HepG2 (cell line): ENCODE data around the gene MIB2. TPM values are rescaled to one million over a fixed set of nuclear protein-coding genes. Genes with fewer than 3 reads are reported as not detected.
"Not testable (repeated sequence)": the region's sequence is repeated elsewhere in the genome, so short reads cannot be mapped to it uniquely, and the experiment has no call there.

Experiments
- CTCF ChIP-seq: sonication (generic); formaldehyde crosslinking; IDR thresholded peaks from 2 replicates; pipeline ENCODE4 v1.5.0; 2020; ENCODE audit warnings: mild to moderate bottlenecking, missing genetic modification reagents, moderate library complexity
- ELF1 ChIP-seq: sonication (generic); formaldehyde crosslinking; IDR thresholded peaks from 2 replicates; pipeline ENCODE4 v1.4.0; 2020; ENCODE audit warnings: missing genetic modification reagents
- HDAC2 ChIP-seq: sonication (generic); formaldehyde crosslinking; IDR thresholded peaks from 2 replicates; pipeline ENCODE4 v1.4.0; 2020; ENCODE audit warnings: missing genetic modification reagents
- HNF4G ChIP-seq, 2 experiments: sonication (generic) in 1 of 2; formaldehyde crosslinking in 1 of 2; IDR thresholded peaks; 2 replicates each; pipeline versions ENCODE4 v1.4.0 to v1.6.1; 2011 to 2020; ENCODE audit warnings: borderline replicate concordance in 2 of 2, low read depth in 2 of 2, mild to moderate bottlenecking in 2 of 2, low read length in 1 of 2, missing genetic modification reagents in 1 of 2, moderate library complexity in 1 of 2
- HOXA3 ChIP-seq: sonication (generic); formaldehyde crosslinking; IDR thresholded peaks from 2 replicates; pipeline ENCODE4 v1.5.0; 2020; ENCODE audit warnings: missing genetic modification reagents
- NFYB ChIP-seq: sonication (generic); formaldehyde crosslinking; IDR thresholded peaks from 2 replicates; pipeline ENCODE4 v1.4.0; 2020; ENCODE audit warnings: missing genetic modification reagents
- RXRA ChIP-seq: sonication (generic); formaldehyde crosslinking; IDR thresholded peaks from 2 replicates; pipeline ENCODE4 v1.5.1; 2020; ENCODE audit warnings: missing genetic modification reagents
- TAF1 ChIP-seq: sonication (generic); formaldehyde crosslinking; IDR thresholded peaks from 2 replicates; pipeline ENCODE4 v1.4.0; 2020; ENCODE audit warnings: missing genetic modification reagents
- YEATS2 ChIP-seq: sonication (generic); formaldehyde crosslinking; IDR thresholded peaks from 2 replicates; pipeline ENCODE4 v1.4.0; 2020; ENCODE audit warnings: missing genetic modification reagents, borderline replicate concordance
- ZBTB40 ChIP-seq, 2 experiments: fragments of 450-650 bp in 1 of 2; sonication (generic) in 1 of 2; formaldehyde crosslinking in 1 of 2; IDR thresholded peaks; 2 replicates each; pipeline versions ENCODE4 v1.6.1 to v1.8.0; 2016 to 2022; ENCODE audit warnings: antibody characterized with exemption in 1 of 2, mild to moderate bottlenecking in 1 of 2, missing genetic modification reagents in 1 of 2
- polyA plus RNA-seq, 8 experiments: library from polyadenylated mRNA; depleted of rRNA in 3 of 8; stranded (reverse) in 7 of 8; unstranded in 1 of 8; fragments of >200 nt; fragmentation: Illumina TruSeq in 4 of 8; extraction: Trizol in 4 of 8; gene quantifications; 2 replicates each; pipeline versions ENCODE4 v1.2.1 to v1.2.3, GENCODE V29; 2011 to 2016; ENCODE audit warnings: low read depth in 4 of 8, missing spikeins in 1 of 8, mixed read lengths in 1 of 8; ENCODE audit not compliant: insufficient read depth in 1 of 8
- total RNA-seq, 5 experiments: library from RNA; depleted of rRNA; stranded (reverse); fragments of >200 nt; fragmentation: Illumina TruSeq; extraction: Trizol; gene quantifications; 2 replicates each; pipeline ENCODE4 v1.2.3, GENCODE V29; 2016; ENCODE audit warnings: low read depth in 1 of 5
- TF ChIP-seq, protein P1 (sequence below): sonication (generic); formaldehyde crosslinking; IDR thresholded peaks from 2 replicates; pipeline ENCODE4 v1.5.0; 2020; ENCODE audit warnings: mild to moderate bottlenecking, missing genetic modification reagents, borderline replicate concordance

Gene MIB2
- total and polyA plus RNA-seq, 2 of the 13 experiments (the other 11 are each of a cell fraction or from before 2014, with no cell fraction given) = 19.9 to 30.4 TPM

GRCh38 chr1:1658583-1659549 is 43.6 kb downstream of the MIB2 start, which contains the start of gene CDK11B (continued):
- TF ChIP-seq, protein P1, sequence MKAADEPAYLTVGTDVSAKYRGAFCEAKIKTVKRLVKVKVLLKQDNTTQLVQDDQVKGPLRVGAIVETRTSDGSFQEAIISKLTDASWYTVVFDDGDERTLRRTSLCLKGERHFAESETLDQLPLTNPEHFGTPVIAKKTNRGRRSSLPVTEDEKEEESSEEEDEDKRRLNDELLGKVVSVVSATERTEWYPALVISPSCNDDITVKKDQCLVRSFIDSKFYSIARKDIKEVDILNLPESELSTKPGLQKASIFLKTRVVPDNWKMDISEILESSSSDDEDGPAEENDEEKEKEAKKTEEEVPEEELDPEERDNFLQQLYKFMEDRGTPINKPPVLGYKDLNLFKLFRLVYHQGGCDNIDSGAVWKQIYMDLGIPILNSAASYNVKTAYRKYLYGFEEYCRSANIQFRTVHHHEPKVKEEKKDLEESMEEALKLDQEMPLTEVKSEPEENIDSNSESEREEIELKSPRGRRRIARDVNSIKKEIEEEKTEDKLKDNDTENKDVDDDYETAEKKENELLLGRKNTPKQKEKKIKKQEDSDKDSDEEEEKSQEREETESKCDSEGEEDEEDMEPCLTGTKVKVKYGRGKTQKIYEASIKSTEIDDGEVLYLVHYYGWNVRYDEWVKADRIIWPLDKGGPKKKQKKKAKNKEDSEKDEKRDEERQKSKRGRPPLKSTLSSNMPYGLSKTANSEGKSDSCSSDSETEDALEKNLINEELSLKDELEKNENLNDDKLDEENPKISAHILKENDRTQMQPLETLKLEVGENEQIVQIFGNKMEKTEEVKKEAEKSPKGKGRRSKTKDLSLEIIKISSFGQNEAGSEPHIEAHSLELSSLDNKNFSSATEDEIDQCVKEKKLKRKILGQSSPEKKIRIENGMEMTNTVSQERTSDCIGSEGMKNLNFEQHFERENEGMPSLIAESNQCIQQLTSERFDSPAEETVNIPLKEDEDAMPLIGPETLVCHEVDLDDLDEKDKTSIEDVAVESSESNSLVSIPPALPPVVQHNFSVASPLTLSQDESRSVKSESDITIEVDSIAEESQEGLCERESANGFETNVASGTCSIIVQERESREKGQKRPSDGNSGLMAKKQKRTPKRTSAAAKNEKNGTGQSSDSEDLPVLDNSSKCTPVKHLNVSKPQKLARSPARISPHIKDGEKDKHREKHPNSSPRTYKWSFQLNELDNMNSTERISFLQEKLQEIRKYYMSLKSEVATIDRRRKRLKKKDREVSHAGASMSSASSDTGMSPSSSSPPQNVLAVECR (CRISPR knock-in tag) = peak; percentile 71
- TF ChIP-seq CTCF = peak; percentile 51
- peak; percentile 74; the same call in 1 of the 2 replicates for TF ChIP-seq YEATS2 (CRISPR knock-in tag)
- peak; percentile 22; the same call in 1 of the 2 replicates for TF ChIP-seq HNF4G (IDR thresholded peaks at IDR 0.05; ENCODE audit: borderline replicate concordance, low read depth, low read length)
- TF ChIP-seq HNF4G (CRISPR knock-in tag; IDR thresholded peaks at IDR 0.05; ENCODE audit: borderline replicate concordance, low read depth); ZBTB40 (CRISPR knock-in tag; IDR thresholded peaks at IDR 0.05): not testable (repeated sequence)
- TF ChIP-seq HOXA3 (CRISPR knock-in tag) = peak; percentile 99
- TF ChIP-seq ELF1 (CRISPR knock-in tag) = peak; percentile 95
- TF ChIP-seq RXRA = peak; percentile 53; the same call in 1 of the 2 replicates
- TF ChIP-seq TAF1 (CRISPR knock-in tag) = 0 out of 2 replicates have a peak, but pooled peaks have one; percentile 13
- peak; percentile 47; the same call in 1 of the 2 replicates for TF ChIP-seq ZBTB40 (IDR thresholded peaks at IDR 0.05)
- peak; percentile 65 for TF ChIP-seq HDAC2 (CRISPR knock-in tag)
- peak; percentile 41; the same call in 1 of the 2 replicates for TF ChIP-seq NFYB (CRISPR knock-in tag)
